ENCODE measurements around the gene GLI3. TPM values are rescaled to one million over a fixed set of nuclear protein-coding genes. Genes with fewer than 3 reads are reported as not detected.

The GLI3 gene
- polyA plus RNA-seq, 1 donor, result 10.8 TPM

- DNase-seq (ENCODE audit: low read depth), result no peak
Measured at GRCh38 chr7:42039921-42040320, 197.1 kb downstream of the GLI3 start.

GRCh38 chr7:42035210-42035609 is 201.8 kb downstream of the GLI3 start:
- no peak for DNase-seq (ENCODE audit: low read depth)

- no peak for DNase-seq (ENCODE audit: low read depth)
Measured at GRCh38 chr7:42033480-42033879, 203.5 kb downstream of the GLI3 start.

- no peak for DNase-seq (ENCODE audit: low read depth)
Measured at GRCh38 chr7:42029405-42029804, 207.6 kb downstream of the GLI3 start.

GRCh38 chr7:42027521-42027920 is 209.5 kb downstream of the GLI3 start:
- no peak for DNase-seq (ENCODE audit: low read depth)

GRCh38 chr7:42026622-42027197 is 210.3 kb downstream of the GLI3 start:
- DNase-seq (ENCODE audit: low read depth), result no peak

GRCh38 chr7:42025635-42026375 is 211.2 kb downstream of the GLI3 start:
- DNase-seq (ENCODE audit: low read depth), result no peak

- DNase-seq (ENCODE audit: low read depth), result no peak
Measured at GRCh38 chr7:42024537-42024936, 212.5 kb downstream of the GLI3 start.

- DNase-seq (ENCODE audit: low read depth), result no peak
Measured at GRCh38 chr7:42023262-42023661, 213.7 kb downstream of the GLI3 start.

GRCh38 chr7:42022791-42023190 is 214.2 kb downstream of the GLI3 start:
- DNase-seq (ENCODE audit: low read depth), result no peak

GRCh38 chr7:42022056-42022455 is 215.0 kb downstream of the GLI3 start:
- no peak for DNase-seq (ENCODE audit: low read depth)

- no peak for DNase-seq (ENCODE audit: low read depth)
Measured at GRCh38 chr7:42021631-42022030, 215.4 kb downstream of the GLI3 start.

GRCh38 chr7:42020061-42020460 is 216.9 kb downstream of the GLI3 start:
- DNase-seq (ENCODE audit: low read depth), result no peak

- no peak for DNase-seq (ENCODE audit: low read depth)
Measured at GRCh38 chr7:42017349-42017986, 219.5 kb downstream of the GLI3 start.

- DNase-seq (ENCODE audit: low read depth), result no peak
Measured at GRCh38 chr7:42016517-42016916, 220.5 kb downstream of the GLI3 start.

GRCh38 chr7:42014625-42015618 is 222.1 kb downstream of the GLI3 start:
- DNase-seq (ENCODE audit: low read depth), result no peak

- DNase-seq (ENCODE audit: low read depth), result no peak
Measured at GRCh38 chr7:42012786-42013360, 224.1 kb downstream of the GLI3 start.

- no peak for DNase-seq (ENCODE audit: low read depth)
Measured at GRCh38 chr7:42012313-42012712, 224.7 kb downstream of the GLI3 start.

GRCh38 chr7:42011846-42012245 is 225.2 kb downstream of the GLI3 start:
- DNase-seq (ENCODE audit: low read depth), result no peak

GRCh38 chr7:42010751-42011150 is 226.3 kb downstream of the GLI3 start:
- DNase-seq (ENCODE audit: low read depth), result no peak

GRCh38 chr7:42006801-42007513 is 230.1 kb downstream of the GLI3 start:
- DNase-seq (ENCODE audit: low read depth), result no peak

Measured in forelimb muscle (tissue), 1 donor.